ENCODE results near the gene DUSP18. TPM values are rescaled to one million over a fixed set of nuclear protein-coding genes. Genes with fewer than 3 reads are reported as not detected.
A peak's percentile ranks its signal among the peaks of the same experiment; 100 is the strongest.

DUSP18 gene
- total and polyA plus RNA-seq, 2 of the 4 experiments (the other 2 are of a cell fraction), result 14.9 TPM

- H4K5ac ChIP-seq (ENCODE audit: low read depth, low read length), result peak within 1 kb of the TSS; percentile 35
- H3K4me1 ChIP-seq (ENCODE audit: control insufficient read depth, insufficient read depth, low read length), result peaks cover 3% of the 10 kb centered on the region; the same call in 1 of the 2 replicates
- H2AFZ ChIP-seq (replicated peaks; ENCODE audit: low read length, poor library complexity), result peak within 1 kb of the TSS; percentile 99
- H3K9me1 ChIP-seq (ENCODE audit: insufficient read depth, low read length), result 0 out of 2 replicates have a peak, but pooled peaks cover 2% of the 10 kb centered on the region
- H3K56ac ChIP-seq (ENCODE audit: extremely low read depth, insufficient read depth, low read length), result no peak within 1 kb of the TSS
- BruUV-seq (replicated peaks), result no TSS peak
- H3K14ac ChIP-seq (replicated peaks; ENCODE audit: low read depth, low read length), result no peak within 1 kb of the TSS
- 4% methylated on average over 47 of the region's 88 CpGs; no CpG with 5 or more reads in 1 of the 2 experiments for WGBS, 2 experiments (ENCODE audit: extremely low coverage in 2 of 2, insufficient read length in 1 of 2)
- in situ Hi-C loops (cut with MboI; ENCODE audit: low sequenced_read_pairs) (no loop called here), intact Hi-C loops (cut with micrococcal nuclease) (no loop called here), dilution Hi-C loops (cut with HindIII; ENCODE audit: low sequenced_read_pairs, unreplicated experiment) (no loop called here)
- peak within 1 kb of the TSS; percentile 28 for H3K18ac ChIP-seq (ENCODE audit: low read depth, low read length)
- no peak for TF ChIP-seq RFX5 (IDR thresholded peaks at IDR 0.05; ENCODE audit: low read depth, low read length)
- no peak for TF ChIP-seq CTCF (conservative IDR thresholded peaks at IDR 0.05; ENCODE audit: low read depth, low read length)
- no peak for TF ChIP-seq POLR2A (IDR thresholded peaks at IDR 0.05; ENCODE audit: low read depth, low read length)
- no peak for TF ChIP-seq FOS (IDR thresholded peaks at IDR 0.05; ENCODE audit: low read depth, low read length)
- TF ChIP-seq RAD21 (IDR thresholded peaks at IDR 0.05; ENCODE audit: low read length), result no peak
- TF ChIP-seq RCOR1 (IDR thresholded peaks at IDR 0.05; ENCODE audit: insufficient replicate concordance, low read length), result no peak
- no peak for TF ChIP-seq MAFK (IDR thresholded peaks at IDR 0.05; ENCODE audit: low read depth, low read length)
- TF ChIP-seq ELK1 (IDR thresholded peaks at IDR 0.05; ENCODE audit: borderline replicate concordance, low read depth, low read length), result no peak
- TF ChIP-seq SMC3 (IDR thresholded peaks at IDR 0.05; ENCODE audit: low read depth, low read length), result no peak
- TF ChIP-seq CHD1 (IDR thresholded peaks at IDR 0.05; ENCODE audit: low read depth, low read length), result no peak
- TF ChIP-seq MAZ (IDR thresholded peaks at IDR 0.05; ENCODE audit: borderline replicate concordance, low read depth, low read length), result no peak
- TF ChIP-seq CEBPB (IDR thresholded peaks at IDR 0.05; ENCODE audit: low read depth, low read length), result no peak
- TF ChIP-seq MXI1 (IDR thresholded peaks at IDR 0.05; ENCODE audit: borderline replicate concordance, low read depth, low read length), result no peak
- no peak within 1 kb of the TSS for H2BK20ac ChIP-seq (ENCODE audit: low read depth, low read length)
- H4K20me1 ChIP-seq (ENCODE audit: insufficient read depth, low read length), result no peaks in the 10 kb centered on the region
- peak within 1 kb of the TSS; percentile 74 for H3K4ac ChIP-seq (ENCODE audit: low read depth, low read length)
- peak within 1 kb of the TSS; percentile 61 for H3K4me3 ChIP-seq (ENCODE audit: insufficient read depth, low read depth, low read length)
- no peaks in the 10 kb centered on the region for H3K36me3 ChIP-seq (ENCODE audit: control insufficient read depth, insufficient read depth, low read length)
- no peak within 1 kb of the TSS for H2AK5ac ChIP-seq (ENCODE audit: low read depth, low read length)
- peak; percentile 89 for ATAC-seq (ENCODE audit: low read depth)
- DNase-seq, result no peak
- POLR2A ChIA-PET (ENCODE audit: unreplicated experiment), result no interaction called here
- no peak within 1 kb of the TSS for H2BK5ac ChIP-seq (ENCODE audit: low read depth, low read length, poor library complexity, severe bottlenecking)
- CTCF ChIA-PET, result interaction anchor here (0.6 to 1.6 kb wide), 3 partner anchors 10 to 413 kb away, joined by 3 to 10 read pairs (median 3); partner anchors contain the start of gene SLC35E4
- peak within 1 kb of the TSS; percentile 93 for H2AK9ac ChIP-seq (replicated peaks; ENCODE audit: low read depth, low read length, poor library complexity)
- H3K9me3 ChIP-seq (ENCODE audit: control insufficient read depth, insufficient read depth, low read length), result no peaks in the 10 kb centered on the region
- H3K79me1 ChIP-seq (ENCODE audit: low read depth in 1 of 2, low read length in 2 of 2), result no peaks in the 10 kb centered on the region; a peak in 1 of 4 replicates
- 0 out of 2 replicates have a peak within 1 kb of the TSS, but pooled peaks have one; percentile 53 for H2BK120ac ChIP-seq (ENCODE audit: low read depth, low read length)
- H2BK15ac ChIP-seq (ENCODE audit: low read depth, low read length), result no peak within 1 kb of the TSS
- H4K91ac ChIP-seq (ENCODE audit: insufficient read depth, low read depth, low read length), result no peak within 1 kb of the TSS
- no peak within 1 kb of the TSS; the same call in 1 of the 2 replicates for H3K23ac ChIP-seq (ENCODE audit: low read depth, low read length)
- peak within 1 kb of the TSS; percentile 94 for H3K4me2 ChIP-seq (ENCODE audit: low read depth, low read length)
- H3K27ac ChIP-seq (ENCODE audit: insufficient read depth, low read length), result peak within 1 kb of the TSS; percentile 2; the same call in 1 of the 2 replicates
- H3K27me3 ChIP-seq (ENCODE audit: control insufficient read depth, insufficient read depth, low read length), result no peaks in the 10 kb centered on the region; the same call in 1 of the 2 replicates
- H3K9ac ChIP-seq (ENCODE audit: low read depth, low read length), result peak within 1 kb of the TSS; percentile 53
- H4K8ac ChIP-seq (ENCODE audit: low read depth in 2 of 2, low read length in 2 of 2), result peak within 1 kb of the TSS in 1 of 2 experiments; percentile 7; a peak in 1 of 4 replicates
These were observed 27.1 kb upstream of the DUSP18 start, which contains the start of gene OSBP2 for GRCh38 chr22:30694640-30695350. TSS of gene OSBP2 (plus strand) at chr22:30694874. CDS start at chr22:30694910, 36 bp downstream.
